Middle frontal gyrus (tissue), 1 donor: Measurements from ENCODE around the gene SCN11A.
"Not testable (repeated sequence)": the region's sequence is repeated elsewhere in the genome, so short reads cannot be mapped to it uniquely, and the experiment has no call there.

Experiments used
- DNase-seq: peaks from one replicate; pipeline ENCODE4 v3.0.0-alpha.2; 2015; ENCODE audit warnings: low spot score; ENCODE audit errors: extremely low spot score

SCN11A gene

GRCh38 chr3:39065197-39065596 lies 13.5 kb upstream of the SCN11A start:
- no peak for DNase-seq

GRCh38 chr3:39064646-39065045 lies 12.9 kb upstream of the SCN11A start:
- DNase-seq: no peak

- DNase-seq: no peak
Measured at GRCh38 chr3:39063143-39063542, 11.4 kb upstream of the SCN11A start.

- no peak for DNase-seq
Measured at GRCh38 chr3:39062180-39062579, 10.4 kb upstream of the SCN11A start.

- not testable (repeated sequence) for DNase-seq
Measured at GRCh38 chr3:39061228-39061627, 9.5 kb upstream of the SCN11A start.

GRCh38 chr3:39056151-39056550 lies 4.4 kb upstream of the SCN11A start:
- no peak for DNase-seq

- no peak for DNase-seq
Measured at GRCh38 chr3:39053696-39054095, 2.0 kb upstream of the SCN11A start.

- DNase-seq: no peak
Measured at GRCh38 chr3:39052583-39052982, 839 bp upstream of the SCN11A start.

- no peak for DNase-seq
Measured at GRCh38 chr3:39050029-39050428, 1.7 kb downstream of the SCN11A start.

- DNase-seq: no peak
Measured at GRCh38 chr3:39038165-39038564, 13.6 kb downstream of the SCN11A start.

GRCh38 chr3:39029556-39029955 lies 22.2 kb downstream of the SCN11A start:
- no peak for DNase-seq

- DNase-seq: no peak
Measured at GRCh38 chr3:39028546-39028945, 23.2 kb downstream of the SCN11A start.

GRCh38 chr3:39025222-39025970 lies 26.3 kb downstream of the SCN11A start:
- no peak for DNase-seq

- DNase-seq: no peak
Measured at GRCh38 chr3:39024497-39024896, 27.2 kb downstream of the SCN11A start.

GRCh38 chr3:39022286-39022630 lies 29.5 kb downstream of the SCN11A start:
- no peak for DNase-seq

GRCh38 chr3:39021465-39022285 lies 30.1 kb downstream of the SCN11A start:
- no peak for DNase-seq

- no peak for DNase-seq
Measured at GRCh38 chr3:39021029-39021428, 30.7 kb downstream of the SCN11A start.

GRCh38 chr3:39019299-39019698 lies 32.4 kb downstream of the SCN11A start:
- no peak for DNase-seq

- DNase-seq: no peak
Measured at GRCh38 chr3:39015418-39015817, 36.3 kb downstream of the SCN11A start.

GRCh38 chr3:39013921-39014509 lies 37.7 kb downstream of the SCN11A start:
- no peak for DNase-seq

GRCh38 chr3:39013289-39013688 lies 38.5 kb downstream of the SCN11A start:
- no peak for DNase-seq

- no peak for DNase-seq
Measured at GRCh38 chr3:39011191-39011736, 40.5 kb downstream of the SCN11A start.
